HG03558 (cell line): ENCODE measurements around the gene COA8.

ENCODE experiments used
- ATAC-seq: cut with Tn5 transposase; IDR thresholded peaks from one replicate; pipeline ENCODE4 v1.9.1; 2021; ENCODE audit warnings: moderate number of reproducible peaks; ENCODE audit not compliant: unreplicated experiment; ENCODE audit errors: extremely low read depth

Gene COA8

GRCh38 chr14:103616635-103617300, 54.0 kb downstream of the COA8 start:
- ATAC-seq = no peak

GRCh38 chr14:103619057-103619456, 56.3 kb downstream of the COA8 start:
- ATAC-seq = no peak

DNA sequence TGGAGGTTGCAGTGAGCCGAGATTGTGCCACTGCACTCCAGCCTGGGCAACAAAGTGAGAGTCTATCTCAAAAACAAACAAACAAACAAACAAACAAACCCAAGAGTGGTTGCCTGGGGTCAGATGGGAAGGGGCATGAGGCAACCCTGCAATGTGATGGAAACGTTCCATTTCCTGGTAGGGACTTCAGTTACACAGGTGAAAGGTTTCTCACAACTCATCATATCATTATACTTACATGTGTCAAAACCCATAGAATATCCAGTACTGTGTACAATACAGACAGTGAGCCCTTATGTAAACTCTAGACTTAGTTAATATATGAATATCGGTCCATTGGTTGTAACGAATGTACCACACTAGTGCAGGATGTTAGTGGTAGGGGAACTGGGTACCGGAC, 59.1 kb downstream of the COA8 start:
- ATAC-seq = no peak

DNA sequence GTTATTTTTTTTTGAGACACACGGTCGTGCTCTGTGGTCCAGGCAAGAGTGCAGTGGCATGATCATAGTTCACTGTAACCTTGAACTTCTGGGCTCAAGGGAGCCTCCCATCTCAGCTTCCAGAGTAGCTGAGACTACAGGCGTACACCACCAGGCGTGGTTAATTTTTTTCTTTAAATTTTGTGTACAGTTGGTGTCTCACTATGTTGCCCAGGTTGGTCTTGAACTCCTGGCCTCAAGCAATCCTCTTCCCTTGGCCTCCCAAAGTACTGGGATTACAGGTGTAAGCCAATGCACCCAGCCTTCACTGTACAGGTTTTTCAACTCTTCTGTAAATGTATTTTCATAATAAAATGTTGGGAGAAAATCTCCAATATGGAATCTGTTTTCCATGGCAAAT, 60.5 kb downstream of the COA8 start:
- ATAC-seq = no peak

DNA sequence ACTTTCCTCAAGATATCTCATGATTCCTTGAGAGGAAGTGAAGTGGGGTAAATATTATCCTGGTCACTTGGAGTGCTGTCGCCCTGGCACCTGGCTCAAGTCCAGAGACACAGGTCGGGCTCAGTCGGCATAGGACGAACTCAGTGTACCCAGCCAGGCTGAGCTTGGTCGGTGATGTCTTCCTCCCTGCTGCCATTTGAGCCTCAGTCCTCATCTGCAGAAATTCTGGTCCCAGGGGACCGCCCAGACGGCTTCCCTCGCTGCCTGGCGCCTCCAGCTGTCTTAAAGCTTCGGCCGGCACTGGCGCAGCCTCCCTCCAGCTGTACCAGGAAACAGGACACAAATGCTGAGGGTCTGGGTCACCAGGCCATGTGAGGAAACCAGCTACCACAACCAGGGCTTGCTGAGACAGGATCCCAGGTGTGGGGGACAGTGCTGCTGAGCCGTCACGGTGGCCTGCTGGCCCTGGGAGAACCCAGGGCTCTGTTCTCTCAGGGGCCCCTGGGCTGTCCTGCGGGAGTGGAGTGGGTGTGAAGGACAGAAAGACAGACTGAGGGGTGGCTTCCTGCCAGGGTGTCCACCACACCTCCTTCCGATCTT, 61.2 kb downstream of the COA8 start:
- ATAC-seq = no peak

DNA sequence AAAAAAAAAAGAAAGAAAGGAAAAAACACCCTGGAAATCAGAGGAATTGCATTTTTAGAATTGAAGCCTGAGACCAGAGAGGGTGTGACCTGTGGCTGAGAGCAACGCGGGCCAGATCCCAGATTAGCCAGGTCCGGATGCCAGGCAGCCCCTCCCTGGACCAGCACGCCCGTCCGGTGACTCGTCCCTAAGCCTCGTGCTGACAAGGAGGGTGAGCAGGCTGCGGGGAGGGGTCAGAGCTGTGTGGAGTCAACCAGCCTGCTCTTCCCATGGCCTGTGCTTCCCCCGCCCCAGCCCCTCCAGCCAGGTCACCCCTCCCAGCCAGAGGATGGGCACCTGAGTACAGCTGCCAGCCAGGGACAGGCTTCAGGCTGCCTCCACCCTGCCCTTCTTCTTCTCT, 62.1 kb downstream of the COA8 start:
- ATAC-seq = no peak

DNA sequence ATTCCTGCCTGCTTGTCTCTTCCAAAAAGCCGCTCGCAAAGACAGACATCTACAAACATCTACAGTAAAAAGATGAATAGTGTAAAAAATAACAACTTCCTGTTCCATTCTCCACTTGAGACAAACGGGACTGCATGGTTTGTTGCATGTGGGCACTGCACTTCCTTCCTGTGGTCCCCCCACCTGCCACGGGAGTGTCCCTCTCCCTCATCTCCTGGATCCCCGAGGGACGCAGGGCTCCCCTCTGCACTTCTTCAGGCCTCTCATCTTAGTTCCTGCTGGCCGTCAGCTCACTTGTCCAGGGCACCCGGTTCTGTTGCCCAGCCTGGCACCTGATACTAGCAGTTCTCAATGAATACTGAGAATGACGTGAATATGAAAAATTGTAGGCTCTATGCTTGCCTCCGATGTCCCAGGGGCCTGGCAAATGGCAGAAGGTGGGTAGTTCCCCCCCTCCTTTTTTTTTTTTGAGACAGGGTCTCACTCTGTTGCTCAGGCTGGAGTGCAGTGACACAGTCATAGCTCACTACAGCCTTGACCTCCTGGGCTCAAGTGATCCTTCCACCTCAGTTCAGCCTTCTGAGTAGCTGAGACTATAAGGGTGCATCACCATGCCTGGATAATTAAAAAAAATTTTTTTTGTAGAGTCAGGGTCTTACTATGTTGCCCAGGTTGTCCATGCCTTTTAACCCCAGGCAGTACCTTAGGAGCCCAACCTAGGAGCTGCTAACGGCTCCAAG, 62.8 kb downstream of the COA8 start:
- no peak for ATAC-seq

GRCh38 chr14:103626146-103626850, 63.5 kb downstream of the COA8 start:
- ATAC-seq = no peak

DNA sequence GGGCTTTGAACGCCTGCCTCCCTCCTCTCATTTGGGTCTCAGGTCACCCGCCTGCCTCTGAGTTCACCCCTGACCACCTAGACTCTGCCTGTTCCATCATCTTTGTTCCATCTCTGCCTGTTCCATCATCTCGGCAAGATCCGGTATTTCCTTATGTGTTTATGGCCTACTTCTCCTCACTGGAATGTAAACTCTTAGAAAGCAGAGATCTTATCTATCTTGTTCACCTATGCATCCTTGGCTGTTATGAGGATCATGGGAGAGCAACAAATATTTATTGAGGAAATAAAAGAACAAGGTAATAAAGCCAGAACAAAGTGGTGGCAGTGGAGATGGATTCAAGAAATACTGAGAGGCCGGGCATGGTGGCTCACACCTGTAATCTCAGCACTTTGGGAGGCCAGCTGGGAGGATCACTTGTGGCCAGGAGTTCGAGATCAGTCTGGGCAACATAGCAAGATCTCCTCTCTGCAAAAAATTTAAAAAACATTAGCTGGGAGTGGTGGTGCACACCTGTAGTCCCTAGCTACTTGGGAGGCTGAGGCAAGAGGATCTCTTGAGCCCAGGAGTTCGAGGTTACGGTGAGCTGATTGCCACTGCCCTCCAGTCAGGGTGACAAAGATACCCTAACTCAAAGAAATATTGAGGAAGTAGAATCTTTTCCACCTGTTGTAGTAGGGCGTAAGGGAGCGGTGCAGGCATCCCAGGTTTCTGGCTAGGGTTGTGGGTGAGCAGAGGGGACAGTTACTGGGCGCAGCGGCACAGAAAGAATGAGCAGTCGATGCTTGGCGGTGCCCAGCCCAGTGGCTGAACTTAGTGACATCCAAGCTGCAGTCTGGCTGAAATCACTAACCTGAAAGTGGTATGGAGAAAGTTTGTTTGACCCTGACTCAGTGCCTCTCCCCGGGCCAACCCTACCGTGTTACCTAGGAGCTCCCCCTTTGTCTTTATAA, 64.6 kb downstream of the COA8 start:
- no peak for ATAC-seq

DNA sequence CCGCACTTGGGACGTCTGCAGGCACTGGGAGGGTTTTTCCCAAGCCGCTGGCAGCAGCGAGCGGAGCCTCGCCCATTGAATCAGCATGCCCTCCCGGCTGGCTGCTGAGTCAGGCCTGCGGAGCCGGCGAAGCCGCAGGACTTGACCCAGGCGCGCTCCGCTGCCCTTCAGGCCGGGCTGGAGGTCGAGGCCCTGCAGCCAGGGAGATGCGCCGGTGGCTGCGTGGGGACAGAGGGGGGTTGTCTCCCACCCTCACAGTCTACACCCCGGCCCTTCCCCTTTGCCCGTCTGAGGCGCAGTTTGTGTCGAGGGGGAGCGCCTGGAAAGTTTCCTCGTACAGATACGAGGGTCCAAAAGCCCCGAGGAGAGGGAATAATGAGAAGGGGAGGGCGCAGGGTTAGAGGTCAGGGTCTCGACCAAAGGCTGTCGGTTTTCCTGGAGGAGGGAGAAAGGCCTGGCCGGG, 65.5 kb downstream of the COA8 start:
- ATAC-seq = no peak

- ATAC-seq = no peak
Observed at GRCh38 chr14:103628684-103629502, 66.1 kb downstream of the COA8 start, which contains the start of gene KLC1. KLC1 (plus strand) TSS chr14:103629211; CDS start chr14:103654565, 25,354 bp downstream.

DNA sequence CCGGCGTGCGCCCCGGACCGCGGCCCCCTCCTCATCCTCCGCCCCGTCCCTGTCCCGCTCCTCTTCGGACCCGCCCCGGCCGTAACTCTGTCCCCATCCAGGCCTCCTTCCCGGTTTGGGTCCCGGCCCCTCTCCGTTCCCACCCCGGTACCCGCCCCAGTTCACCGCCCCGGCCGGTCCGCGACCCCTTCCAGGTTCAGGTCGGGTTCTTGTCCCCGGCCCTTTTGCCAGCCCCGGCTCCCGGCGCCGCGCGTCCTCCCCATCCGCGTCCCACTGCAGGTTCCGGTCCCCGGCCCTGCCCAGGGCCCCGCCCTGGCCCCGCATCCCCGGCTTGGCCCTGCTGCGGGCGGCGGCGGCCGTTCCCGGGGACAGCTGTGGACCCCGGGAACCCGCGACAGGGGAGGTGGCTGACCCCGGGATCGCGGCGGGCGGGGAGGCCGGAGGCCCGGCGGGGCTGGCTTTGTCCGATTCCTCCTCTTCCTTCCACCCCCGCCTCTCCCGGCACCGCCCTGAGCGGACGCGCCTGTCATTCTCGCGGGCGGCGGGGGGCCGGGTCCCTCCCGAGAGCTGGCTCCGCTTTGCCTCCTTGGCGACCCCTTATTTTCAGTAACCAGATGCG, 66.9 kb downstream of the COA8 start:
- no peak for ATAC-seq

DNA sequence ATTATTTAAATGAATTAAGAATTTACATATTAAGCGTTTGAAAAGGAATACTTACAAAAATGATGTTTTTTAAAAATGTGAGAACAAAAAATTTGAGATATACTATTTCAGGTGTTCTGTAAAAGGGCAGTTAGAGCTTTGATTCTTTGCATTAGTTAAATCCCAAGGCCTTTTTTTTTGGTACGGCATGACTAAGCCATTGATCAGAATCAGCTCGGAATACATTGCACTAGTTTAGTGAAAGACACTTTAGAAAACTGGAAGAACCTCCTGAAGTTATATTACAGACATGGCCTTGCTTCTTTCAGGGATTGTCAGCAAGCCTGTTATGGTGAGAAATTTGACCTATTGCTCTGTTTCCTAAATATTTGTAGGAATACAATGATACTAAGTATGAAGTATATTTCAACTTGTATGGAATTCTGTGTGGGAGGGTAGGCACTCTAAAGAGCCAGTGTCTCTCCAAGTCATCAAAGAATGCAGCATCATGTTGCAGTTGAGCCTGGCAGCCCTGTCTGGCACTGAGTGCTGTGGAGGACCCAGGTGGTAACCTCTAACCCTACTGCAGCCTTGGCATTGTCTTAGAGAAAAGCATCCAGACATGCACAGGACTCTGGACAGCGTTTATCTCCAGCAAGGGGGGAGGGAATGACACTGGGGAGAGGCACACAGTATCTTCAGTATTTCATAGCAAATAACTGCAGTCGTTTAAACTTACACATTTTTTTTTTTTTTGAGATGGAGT, 67.8 kb downstream of the COA8 start:
- no peak for ATAC-seq

DNA sequence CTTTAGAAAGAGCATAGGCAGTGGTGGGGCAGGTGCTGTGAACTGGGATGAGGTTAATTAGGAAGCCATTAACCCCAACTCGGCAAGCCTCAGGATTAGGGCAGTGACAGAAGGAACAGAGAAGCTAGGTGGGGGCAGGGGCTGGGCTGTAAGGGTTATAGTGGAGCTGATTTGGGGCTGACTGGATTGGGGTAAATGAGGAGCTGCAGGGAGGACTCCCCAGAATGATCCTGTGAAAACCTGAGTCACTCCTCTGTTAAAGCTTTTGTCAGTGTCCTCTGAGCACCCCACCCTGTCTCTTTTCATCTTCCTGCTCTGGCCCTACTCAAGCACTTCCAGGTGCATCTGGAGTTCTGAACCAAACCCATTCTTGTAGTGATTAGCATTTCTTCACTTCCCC, 70.6 kb downstream of the COA8 start:
- no peak for ATAC-seq

GRCh38 chr14:103634156-103634555, 71.4 kb downstream of the COA8 start:
- no peak for ATAC-seq

- no peak for ATAC-seq
Observed at GRCh38 chr14:103638594-103638993, 75.8 kb downstream of the COA8 start.
